Measurements from ENCODE around the gene TBL1X. TPM values are rescaled to one million over a fixed set of nuclear protein-coding genes. Genes with fewer than 3 reads are reported as not detected.

Gene TBL1X
- total and polyA plus RNA-seq, 2 of the 4 experiments (the other 2 are of a cell fraction) = 16.2 to 20.8 TPM

- WGBS, 2 experiments (ENCODE audit: extremely low coverage in 2 of 2, insufficient read length in 1 of 2) = 84% methylated on average over 4 of the region's 16 CpGs; no CpG with 5 or more reads in 1 of the 2 experiments
- CTCF ChIA-PET = no interaction called here
- TF ChIP-seq FOS (IDR thresholded peaks at IDR 0.05; ENCODE audit: low read depth, low read length) (no peak), POLR2A (IDR thresholded peaks at IDR 0.05; ENCODE audit: low read depth, low read length) (no peak), NFE2L2 (IDR thresholded peaks at IDR 0.05; ENCODE audit: low read depth, low read length) (no peak), CHD1 (IDR thresholded peaks at IDR 0.05; ENCODE audit: low read depth, low read length) (no peak), BHLHE40 (IDR thresholded peaks at IDR 0.05; ENCODE audit: low read depth, low read length) (no peak), RFX5 (IDR thresholded peaks at IDR 0.05; ENCODE audit: low read depth, low read length) (no peak), MAFK (IDR thresholded peaks at IDR 0.05; ENCODE audit: low read depth, low read length) (no peak), SMC3 (IDR thresholded peaks at IDR 0.05; ENCODE audit: low read depth, low read length) (no peak), MAZ (IDR thresholded peaks at IDR 0.05; ENCODE audit: borderline replicate concordance, low read depth, low read length) (no peak), RCOR1 (IDR thresholded peaks at IDR 0.05; ENCODE audit: insufficient replicate concordance, low read length) (no peak), CEBPB (IDR thresholded peaks at IDR 0.05; ENCODE audit: low read depth, low read length) (no peak), RAD21 (IDR thresholded peaks at IDR 0.05; ENCODE audit: low read length) (no peak)
- TF ChIP-seq, protein P1, sequence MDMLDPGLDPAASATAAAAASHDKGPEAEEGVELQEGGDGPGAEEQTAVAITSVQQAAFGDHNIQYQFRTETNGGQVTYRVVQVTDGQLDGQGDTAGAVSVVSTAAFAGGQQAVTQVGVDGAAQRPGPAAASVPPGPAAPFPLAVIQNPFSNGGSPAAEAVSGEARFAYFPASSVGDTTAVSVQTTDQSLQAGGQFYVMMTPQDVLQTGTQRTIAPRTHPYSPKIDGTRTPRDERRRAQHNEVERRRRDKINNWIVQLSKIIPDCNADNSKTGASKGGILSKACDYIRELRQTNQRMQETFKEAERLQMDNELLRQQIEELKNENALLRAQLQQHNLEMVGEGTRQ (IDR thresholded peaks at IDR 0.05; ENCODE audit: low read depth, low read length) = no peak
- TF ChIP-seq, protein P2, sequence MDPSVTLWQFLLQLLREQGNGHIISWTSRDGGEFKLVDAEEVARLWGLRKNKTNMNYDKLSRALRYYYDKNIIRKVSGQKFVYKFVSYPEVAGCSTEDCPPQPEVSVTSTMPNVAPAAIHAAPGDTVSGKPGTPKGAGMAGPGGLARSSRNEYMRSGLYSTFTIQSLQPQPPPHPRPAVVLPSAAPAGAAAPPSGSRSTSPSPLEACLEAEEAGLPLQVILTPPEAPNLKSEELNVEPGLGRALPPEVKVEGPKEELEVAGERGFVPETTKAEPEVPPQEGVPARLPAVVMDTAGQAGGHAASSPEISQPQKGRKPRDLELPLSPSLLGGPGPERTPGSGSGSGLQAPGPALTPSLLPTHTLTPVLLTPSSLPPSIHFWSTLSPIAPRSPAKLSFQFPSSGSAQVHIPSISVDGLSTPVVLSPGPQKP (IDR thresholded peaks at IDR 0.05; ENCODE audit: borderline replicate concordance, low read depth, low read length) = no peak
- TF ChIP-seq, protein P3, sequence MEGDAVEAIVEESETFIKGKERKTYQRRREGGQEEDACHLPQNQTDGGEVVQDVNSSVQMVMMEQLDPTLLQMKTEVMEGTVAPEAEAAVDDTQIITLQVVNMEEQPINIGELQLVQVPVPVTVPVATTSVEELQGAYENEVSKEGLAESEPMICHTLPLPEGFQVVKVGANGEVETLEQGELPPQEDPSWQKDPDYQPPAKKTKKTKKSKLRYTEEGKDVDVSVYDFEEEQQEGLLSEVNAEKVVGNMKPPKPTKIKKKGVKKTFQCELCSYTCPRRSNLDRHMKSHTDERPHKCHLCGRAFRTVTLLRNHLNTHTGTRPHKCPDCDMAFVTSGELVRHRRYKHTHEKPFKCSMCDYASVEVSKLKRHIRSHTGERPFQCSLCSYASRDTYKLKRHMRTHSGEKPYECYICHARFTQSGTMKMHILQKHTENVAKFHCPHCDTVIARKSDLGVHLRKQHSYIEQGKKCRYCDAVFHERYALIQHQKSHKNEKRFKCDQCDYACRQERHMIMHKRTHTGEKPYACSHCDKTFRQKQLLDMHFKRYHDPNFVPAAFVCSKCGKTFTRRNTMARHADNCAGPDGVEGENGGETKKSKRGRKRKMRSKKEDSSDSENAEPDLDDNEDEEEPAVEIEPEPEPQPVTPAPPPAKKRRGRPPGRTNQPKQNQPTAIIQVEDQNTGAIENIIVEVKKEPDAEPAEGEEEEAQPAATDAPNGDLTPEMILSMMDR (conservative IDR thresholded peaks at IDR 0.05; ENCODE audit: low read depth, low read length) = no peak
- H3K9ac ChIP-seq (ENCODE audit: low read depth, low read length) = no peak overlapping the region
- H3K18ac ChIP-seq (ENCODE audit: low read depth, low read length) = no peak overlapping the region
- no peak overlapping the region for H2AFZ ChIP-seq (replicated peaks; ENCODE audit: low read length, poor library complexity)
- ATAC-seq (ENCODE audit: low read depth) (no peak), DNase-seq (no peak)
- no peak overlapping the region for H3K4me3 ChIP-seq (ENCODE audit: insufficient read depth, low read depth, low read length)
- H3K27me3 ChIP-seq (ENCODE audit: control insufficient read depth, insufficient read depth, low read length) = no peaks in the 10 kb centered on the region
- POLR2A ChIA-PET (ENCODE audit: unreplicated experiment) = no interaction called here
- in situ Hi-C loops (cut with MboI; ENCODE audit: low sequenced_read_pairs) (no loop called here), dilution Hi-C loops (cut with HindIII; ENCODE audit: low sequenced_read_pairs, unreplicated experiment) (no loop called here), intact Hi-C loops (cut with micrococcal nuclease) (no loop called here)
- no peak overlapping the region for H3K23ac ChIP-seq (ENCODE audit: low read depth, low read length)
- no peak overlapping the region for H2BK20ac ChIP-seq (ENCODE audit: low read depth, low read length)
- H3K79me1 ChIP-seq (ENCODE audit: low read depth in 1 of 2, low read length in 2 of 2) = peaks cover 22 to 40% of the 10 kb centered on the region in 2 experiments
- no peak overlapping the region for H3K14ac ChIP-seq (replicated peaks; ENCODE audit: low read depth, low read length)
- no peak overlapping the region for H2BK120ac ChIP-seq (ENCODE audit: low read depth, low read length)
- H3K4ac ChIP-seq (ENCODE audit: low read depth, low read length) = peak overlapping the region; percentile 68; the same call in 1 of the 2 replicates
- no peaks in the 10 kb centered on the region for H4K20me1 ChIP-seq (ENCODE audit: insufficient read depth, low read length)
- H2AK9ac ChIP-seq (replicated peaks; ENCODE audit: low read depth, low read length, poor library complexity) = no peak overlapping the region
- H3K9me3 ChIP-seq (ENCODE audit: control insufficient read depth, insufficient read depth, low read length) = no peaks in the 10 kb centered on the region; the same call in 1 of the 2 replicates
- peaks cover 6% of the 10 kb centered on the region for H3K9me1 ChIP-seq (ENCODE audit: insufficient read depth, low read length)
- no peak overlapping the region for H4K8ac ChIP-seq (ENCODE audit: low read depth in 2 of 2, low read length in 2 of 2)
- no peak overlapping the region for H3K27ac ChIP-seq (ENCODE audit: insufficient read depth, low read length)
- no peak overlapping the region for H3K4me2 ChIP-seq (ENCODE audit: low read depth, low read length)
- no TSS peak for BruUV-seq (replicated peaks)
- no peak overlapping the region for H2AK5ac ChIP-seq (ENCODE audit: low read depth, low read length)
- H2BK5ac ChIP-seq (ENCODE audit: low read depth, low read length, poor library complexity, severe bottlenecking) = no peak overlapping the region
- H3K36me3 ChIP-seq (ENCODE audit: control insufficient read depth, insufficient read depth, low read length) = no peaks in the 10 kb centered on the region
- no peak overlapping the region; the same call in 1 of the 2 replicates for H4K91ac ChIP-seq (ENCODE audit: insufficient read depth, low read depth, low read length)
- no peak overlapping the region for H4K5ac ChIP-seq (ENCODE audit: low read depth, low read length)
- no peak overlapping the region for H3K56ac ChIP-seq (ENCODE audit: extremely low read depth, insufficient read depth, low read length)
- peaks cover 5% of the 10 kb centered on the region; the same call in 1 of the 2 replicates for H3K4me1 ChIP-seq (ENCODE audit: control insufficient read depth, insufficient read depth, low read length)
- H2BK15ac ChIP-seq (ENCODE audit: low read depth, low read length) = no peak overlapping the region
Observed at GRCh38 chrX:9611436-9612145, 146.7 kb downstream of the TBL1X start.

Data from IMR-90 (cell line).